Measurements from ENCODE around the gene IPO4. TPM values are rescaled to one million over a fixed set of nuclear protein-coding genes. Genes with fewer than 3 reads are reported as not detected.
A peak's percentile ranks its signal among the peaks of the same experiment; 100 is the strongest.

The IPO4 gene
- total RNA-seq, 2 donors from 2014 or later, result 12.1 to 15.7 TPM

DNA sequence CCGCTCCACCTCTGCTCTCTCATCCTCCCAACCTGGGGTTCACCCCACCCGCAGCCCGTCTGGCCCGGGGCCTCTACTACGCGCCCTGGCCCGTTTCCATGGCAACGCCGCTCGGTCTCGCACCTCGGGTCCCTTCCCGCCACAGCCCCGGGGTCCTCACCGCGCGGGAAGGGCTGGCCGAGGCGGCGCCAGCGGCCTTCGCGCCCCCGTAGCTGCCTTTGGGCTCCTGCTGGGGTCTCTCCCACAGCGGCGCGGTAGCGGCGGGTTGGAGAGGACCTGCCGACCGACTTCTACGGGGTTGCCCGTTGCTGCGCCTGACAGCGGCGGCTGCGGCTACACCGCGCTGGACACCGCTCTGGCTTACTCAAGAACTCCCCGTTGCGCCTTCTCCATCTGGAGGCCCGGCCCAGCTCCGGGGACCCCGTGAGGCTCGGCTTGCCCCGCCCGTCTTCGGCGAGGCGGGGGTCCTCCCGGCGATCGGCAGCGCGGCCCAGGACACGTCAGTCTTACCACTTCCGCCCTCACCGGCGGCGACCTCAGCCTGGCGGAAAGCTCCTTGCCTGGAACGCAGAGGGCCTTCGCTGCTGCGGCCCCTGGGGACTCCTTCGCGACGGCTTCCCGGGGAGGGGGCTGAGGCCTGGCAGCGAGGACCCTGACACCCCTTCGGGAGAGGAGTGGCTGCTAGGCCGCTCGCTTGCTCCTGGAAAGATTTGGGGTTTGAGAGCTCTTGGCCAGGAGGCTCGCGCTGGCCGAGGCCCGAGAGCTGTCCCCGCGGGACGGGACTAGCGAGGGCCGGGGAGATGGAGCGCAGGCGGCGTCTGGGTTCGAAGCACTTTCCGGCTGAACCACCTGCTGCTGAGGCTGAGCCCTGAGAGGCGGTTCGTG lies 6.8 kb upstream of the IPO4 start, which contains the start of gene TM9SF1:
TM9SF1 (minus strand) TSS at position 256 of the 885 bp plus-strand sequence. CDS start 422 bp downstream, outside the sequence.
- H3K27ac ChIP-seq, result peak within 1 kb of the TSS; percentile 95 to 96
- TF ChIP-seq, protein P1, sequence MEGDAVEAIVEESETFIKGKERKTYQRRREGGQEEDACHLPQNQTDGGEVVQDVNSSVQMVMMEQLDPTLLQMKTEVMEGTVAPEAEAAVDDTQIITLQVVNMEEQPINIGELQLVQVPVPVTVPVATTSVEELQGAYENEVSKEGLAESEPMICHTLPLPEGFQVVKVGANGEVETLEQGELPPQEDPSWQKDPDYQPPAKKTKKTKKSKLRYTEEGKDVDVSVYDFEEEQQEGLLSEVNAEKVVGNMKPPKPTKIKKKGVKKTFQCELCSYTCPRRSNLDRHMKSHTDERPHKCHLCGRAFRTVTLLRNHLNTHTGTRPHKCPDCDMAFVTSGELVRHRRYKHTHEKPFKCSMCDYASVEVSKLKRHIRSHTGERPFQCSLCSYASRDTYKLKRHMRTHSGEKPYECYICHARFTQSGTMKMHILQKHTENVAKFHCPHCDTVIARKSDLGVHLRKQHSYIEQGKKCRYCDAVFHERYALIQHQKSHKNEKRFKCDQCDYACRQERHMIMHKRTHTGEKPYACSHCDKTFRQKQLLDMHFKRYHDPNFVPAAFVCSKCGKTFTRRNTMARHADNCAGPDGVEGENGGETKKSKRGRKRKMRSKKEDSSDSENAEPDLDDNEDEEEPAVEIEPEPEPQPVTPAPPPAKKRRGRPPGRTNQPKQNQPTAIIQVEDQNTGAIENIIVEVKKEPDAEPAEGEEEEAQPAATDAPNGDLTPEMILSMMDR (IDR thresholded peaks at IDR 0.05), result no peak
- no peaks in the 10 kb centered on the region for H3K9me3 ChIP-seq
- H3K27me3 ChIP-seq, result no peaks in the 10 kb centered on the region
- H3K36me3 ChIP-seq, result peaks cover 15% of the 10 kb centered on the region
- DNase-seq (ENCODE audit: low spot score), result peak; percentile 87
- H3K4me1 ChIP-seq, result peaks cover 0 to 38% of the 10 kb centered on the region in 2 donors
- H3K4me3 ChIP-seq, result peak within 1 kb of the TSS; percentile 88 to 89

DNA sequence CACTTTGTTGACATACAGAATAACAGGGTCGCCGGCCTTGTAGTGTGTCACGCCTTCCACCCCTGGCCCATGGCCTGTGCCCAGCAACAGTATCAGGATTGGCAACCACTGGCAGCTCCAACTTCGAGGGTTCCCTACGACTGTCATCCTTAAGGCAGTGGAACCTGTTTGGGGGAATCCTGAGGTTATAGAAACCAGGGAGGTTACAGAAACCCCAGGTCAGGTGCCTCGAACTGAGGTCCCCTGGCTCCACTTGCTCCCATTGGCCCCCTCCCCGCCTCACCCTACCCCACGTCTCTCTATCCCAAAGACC lies 6.2 kb upstream of the IPO4 start:
- Histone ChIP-seq H3K27me3 (no peaks in the 10 kb centered on the region), H3K36me3 (peaks cover 15% of the 10 kb centered on the region), H3K9me3 (no peaks in the 10 kb centered on the region), H3K27ac (peak overlapping the region; percentile 95 to 96), H3K4me3 (peak overlapping the region; percentile 88 to 89), H3K4me1 (peaks cover 0 to 38% of the 10 kb centered on the region in 2 donors)
- DNase-seq (ENCODE audit: low spot score), result no peak
- TF ChIP-seq, protein P1 (IDR thresholded peaks at IDR 0.05), result no peak

DNA sequence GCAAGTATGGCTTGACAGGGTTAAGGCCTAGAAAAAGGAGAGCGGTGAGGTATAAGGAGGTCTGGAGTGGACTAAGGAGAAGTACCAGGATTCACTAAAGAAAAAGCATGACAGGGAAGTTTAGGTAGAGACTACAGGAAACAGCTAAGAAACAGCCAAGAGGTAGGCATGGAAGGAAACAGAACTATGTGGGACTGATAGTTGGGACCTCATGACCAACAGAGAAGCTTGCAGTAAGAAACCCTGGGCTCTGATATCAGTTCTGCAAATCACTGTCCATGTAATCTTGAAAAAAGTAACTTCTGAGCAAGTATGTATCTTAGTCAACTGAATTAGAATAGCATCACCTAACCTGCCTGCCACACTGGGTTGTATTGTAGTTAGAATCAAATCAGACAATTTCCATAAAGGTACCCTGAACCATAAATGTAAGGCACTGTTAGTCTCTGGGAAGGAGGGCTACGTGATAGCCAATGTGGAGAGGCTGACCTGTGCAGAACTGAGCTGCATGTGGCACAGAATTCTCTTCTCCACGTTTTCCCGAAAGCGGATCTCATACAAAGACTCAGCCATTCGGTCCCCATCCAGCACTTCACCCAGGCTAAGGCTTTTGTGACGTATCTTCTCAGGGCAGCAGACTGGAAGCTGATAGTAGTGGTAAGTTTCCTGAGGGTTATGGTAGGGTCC lies 5.7 kb upstream of the IPO4 start:
- DNase-seq (ENCODE audit: low spot score), result no peak
- TF ChIP-seq, protein P1 (IDR thresholded peaks at IDR 0.05), result no peak
- H3K27me3 ChIP-seq, result no peaks in the 10 kb centered on the region
- H3K9me3 ChIP-seq, result no peaks in the 10 kb centered on the region
- peaks cover 0 to 39% of the 10 kb centered on the region in 2 donors for H3K4me1 ChIP-seq
- H3K27ac ChIP-seq, result peak overlapping the region; percentile 95 to 96
- peak overlapping the region; percentile 88 to 89 for H3K4me3 ChIP-seq
- peaks cover 15% of the 10 kb centered on the region for H3K36me3 ChIP-seq

DNA sequence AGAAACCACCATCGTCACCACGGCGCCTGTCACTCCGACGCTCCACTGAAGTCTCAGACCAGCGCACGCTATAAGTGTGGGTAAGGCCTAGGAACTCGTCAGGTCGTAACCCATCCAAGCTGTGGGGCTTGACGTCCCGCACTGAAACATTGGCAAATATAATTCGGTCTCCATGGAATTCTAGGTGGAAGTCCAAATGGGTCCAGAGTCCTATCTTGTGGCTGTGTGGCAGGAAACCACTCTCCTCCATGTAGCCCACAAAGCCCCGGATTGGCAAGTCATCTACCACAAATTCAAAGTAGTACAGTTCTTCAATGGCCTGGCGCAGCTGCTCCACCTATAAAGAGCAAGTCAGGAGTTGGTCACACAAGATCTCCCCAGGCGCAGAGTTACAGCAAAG lies 4.3 kb upstream of the IPO4 start:
- Histone ChIP-seq H3K4me3 (no peak overlapping the region), H3K27ac (no peak overlapping the region), H3K36me3 (peaks cover 15% of the 10 kb centered on the region), H3K27me3 (no peaks in the 10 kb centered on the region), H3K4me1 (peaks cover 0 to 43% of the 10 kb centered on the region in 2 donors), H3K9me3 (no peaks in the 10 kb centered on the region)
- no peak for DNase-seq (ENCODE audit: low spot score)
- TF ChIP-seq, protein P1 (IDR thresholded peaks at IDR 0.05), result no peak

DNA sequence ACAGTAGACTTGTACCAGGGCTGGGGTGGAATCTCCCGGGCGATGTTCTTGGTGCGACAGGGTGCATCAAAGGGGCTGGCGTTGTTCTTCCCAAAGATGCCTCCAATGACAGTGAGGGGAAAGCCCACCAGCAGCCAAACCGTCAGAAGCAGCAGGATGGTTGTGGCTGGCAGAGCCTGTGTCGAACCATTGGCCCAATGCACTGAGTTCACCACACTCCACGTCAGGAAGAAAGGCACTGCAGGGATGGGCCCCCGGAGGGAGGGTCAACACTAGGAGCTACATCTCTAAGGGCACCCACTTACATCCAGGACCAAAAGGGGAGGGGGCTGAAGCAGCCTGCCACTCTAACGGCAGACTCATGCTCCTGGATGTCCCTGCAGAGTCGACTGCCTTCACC lies 1.8 kb upstream of the IPO4 start:
- H3K4me3 ChIP-seq, result no peak overlapping the region
- no peak for DNase-seq (ENCODE audit: low spot score)
- H3K4me1 ChIP-seq, result peaks cover 0 to 33% of the 10 kb centered on the region in 2 donors
- TF ChIP-seq, protein P1 (IDR thresholded peaks at IDR 0.05), result no peak
- no peak overlapping the region for H3K27ac ChIP-seq
- H3K36me3 ChIP-seq, result peaks cover 15% of the 10 kb centered on the region
- no peaks in the 10 kb centered on the region for H3K9me3 ChIP-seq
- no peaks in the 10 kb centered on the region for H3K27me3 ChIP-seq

Data from right atrium auricular region (tissue), 2 donors.